HG03442 (cell line): ENCODE data around the gene RUVBL2.

Experiments used
- ATAC-seq: cut with Tn5 transposase; IDR thresholded peaks from one replicate; pipeline ENCODE4 v1.9.1; 2021; ENCODE audit warnings: mild to moderate bottlenecking, moderate library complexity; ENCODE audit not compliant: unreplicated experiment

The RUVBL2 gene

DNA sequence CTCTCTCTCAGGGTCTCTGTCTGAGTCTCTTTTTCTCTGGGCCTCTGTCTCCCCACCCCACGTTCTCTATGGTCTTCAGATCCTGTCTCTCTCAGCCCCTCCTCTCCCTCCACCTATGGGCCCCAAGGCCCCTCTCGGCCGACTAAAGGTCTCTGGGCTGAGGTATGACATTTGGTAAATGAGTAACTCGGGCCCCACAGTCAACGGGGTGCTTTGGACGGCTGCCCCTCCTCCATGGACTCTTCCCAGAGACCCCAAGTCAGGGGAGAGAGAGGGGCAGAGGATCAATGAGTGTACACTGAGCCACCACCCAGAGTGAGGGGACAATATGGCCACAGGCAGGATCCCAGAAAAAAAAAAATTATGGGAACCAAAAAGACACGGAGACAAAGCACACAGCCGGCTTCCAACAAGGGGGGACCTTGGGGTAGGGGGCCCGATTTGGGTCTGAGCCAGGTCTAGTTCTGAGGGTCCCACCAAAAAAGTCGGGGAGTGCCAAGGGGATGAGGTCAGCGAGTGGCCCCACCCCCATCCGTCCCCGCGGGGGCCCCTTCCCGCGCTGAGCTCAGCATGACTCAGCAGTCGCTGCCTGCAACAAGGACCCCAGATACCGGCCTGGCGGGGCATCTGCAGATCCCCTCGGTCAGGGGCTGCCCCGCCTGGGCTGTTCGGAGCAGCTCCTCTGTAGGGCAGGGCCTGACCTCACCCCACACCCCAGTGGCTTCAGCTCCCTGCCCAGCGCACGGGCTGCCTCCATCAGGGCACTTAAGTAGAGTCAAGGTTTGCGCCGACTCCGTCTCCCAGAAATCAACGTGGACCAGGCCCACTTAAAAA, 30.1 kb upstream of the RUVBL2 start:
- no peak for ATAC-seq

DNA sequence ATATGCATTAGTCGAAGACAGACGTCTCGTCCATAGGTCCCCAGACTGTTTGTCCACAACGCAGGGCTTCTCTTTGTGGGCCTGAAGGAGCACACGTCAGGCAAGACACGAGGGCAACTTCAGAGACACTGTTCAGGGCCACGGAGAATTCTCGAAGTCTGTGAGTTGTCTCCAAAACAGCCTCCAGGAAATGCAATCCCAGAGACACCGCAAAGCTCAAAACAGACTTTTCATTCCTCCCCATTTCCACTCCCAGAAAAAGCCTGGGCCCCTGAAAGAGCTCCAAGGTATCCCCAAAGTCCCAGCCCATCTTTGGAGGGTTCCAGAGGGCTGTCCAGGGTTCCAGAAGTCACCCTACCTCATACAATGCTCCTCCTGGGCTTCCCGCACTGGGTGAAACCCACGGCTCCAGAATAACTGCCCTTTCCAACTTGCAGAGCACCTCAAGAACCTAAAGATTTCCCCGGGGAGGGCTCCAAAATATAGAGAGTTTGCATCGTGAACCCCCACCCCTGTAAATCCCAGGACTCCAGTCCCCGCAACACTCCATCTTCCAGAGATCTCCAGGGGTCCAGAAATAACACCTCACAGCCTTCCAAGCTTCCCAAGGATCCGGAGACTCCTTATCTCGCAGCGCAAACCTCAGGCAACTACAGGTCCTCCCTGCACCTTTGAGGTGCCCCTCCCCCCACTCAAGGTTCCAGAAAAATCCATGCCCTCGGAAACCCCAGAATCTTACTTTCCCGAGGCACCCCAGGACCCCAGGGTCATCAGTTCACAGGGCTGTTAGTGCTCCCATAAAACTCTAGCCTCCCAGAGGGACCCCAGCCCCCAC, 29.3 kb upstream of the RUVBL2 start:
- ATAC-seq, result no peak

DNA sequence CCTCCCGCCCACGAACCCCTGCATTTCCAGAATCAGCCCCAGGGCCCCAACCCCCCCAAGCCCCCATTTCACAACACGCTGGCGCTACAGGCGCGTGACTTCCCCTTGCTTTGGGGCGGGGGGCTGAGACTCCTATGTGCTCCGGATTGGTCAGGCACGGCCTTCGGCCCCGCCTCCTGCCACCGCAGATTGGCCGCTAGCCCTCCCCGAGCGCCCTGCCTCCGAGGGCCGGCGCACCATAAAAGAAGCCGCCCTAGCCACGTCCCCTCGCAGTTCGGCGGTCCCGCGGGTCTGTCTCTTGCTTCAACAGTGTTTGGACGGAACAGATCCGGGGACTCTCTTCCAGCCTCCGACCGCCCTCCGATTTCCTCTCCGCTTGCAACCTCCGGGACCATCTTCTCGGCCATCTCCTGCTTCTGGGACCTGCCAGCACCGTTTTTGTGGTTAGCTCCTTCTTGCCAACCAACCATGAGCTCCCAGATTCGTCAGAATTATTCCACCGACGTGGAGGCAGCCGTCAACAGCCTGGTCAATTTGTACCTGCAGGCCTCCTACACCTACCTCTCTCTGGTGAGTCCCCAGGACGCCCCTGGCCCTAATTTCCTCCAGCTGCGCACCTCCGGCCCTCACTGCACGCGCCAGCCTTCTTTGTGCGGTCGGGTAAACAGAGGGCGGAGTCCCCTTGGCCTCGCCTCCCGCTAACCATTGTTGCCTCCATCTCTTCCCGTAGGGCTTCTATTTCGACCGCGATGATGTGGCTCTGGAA, 28.5 kb upstream of the RUVBL2 start, which contains the start of gene FTL:
TSS of gene FTL (plus strand) at position 270 of the 766 bp plus-strand sequence. CDS start at position 469, 199 bp downstream.
- ATAC-seq, result peak; percentile 66

DNA sequence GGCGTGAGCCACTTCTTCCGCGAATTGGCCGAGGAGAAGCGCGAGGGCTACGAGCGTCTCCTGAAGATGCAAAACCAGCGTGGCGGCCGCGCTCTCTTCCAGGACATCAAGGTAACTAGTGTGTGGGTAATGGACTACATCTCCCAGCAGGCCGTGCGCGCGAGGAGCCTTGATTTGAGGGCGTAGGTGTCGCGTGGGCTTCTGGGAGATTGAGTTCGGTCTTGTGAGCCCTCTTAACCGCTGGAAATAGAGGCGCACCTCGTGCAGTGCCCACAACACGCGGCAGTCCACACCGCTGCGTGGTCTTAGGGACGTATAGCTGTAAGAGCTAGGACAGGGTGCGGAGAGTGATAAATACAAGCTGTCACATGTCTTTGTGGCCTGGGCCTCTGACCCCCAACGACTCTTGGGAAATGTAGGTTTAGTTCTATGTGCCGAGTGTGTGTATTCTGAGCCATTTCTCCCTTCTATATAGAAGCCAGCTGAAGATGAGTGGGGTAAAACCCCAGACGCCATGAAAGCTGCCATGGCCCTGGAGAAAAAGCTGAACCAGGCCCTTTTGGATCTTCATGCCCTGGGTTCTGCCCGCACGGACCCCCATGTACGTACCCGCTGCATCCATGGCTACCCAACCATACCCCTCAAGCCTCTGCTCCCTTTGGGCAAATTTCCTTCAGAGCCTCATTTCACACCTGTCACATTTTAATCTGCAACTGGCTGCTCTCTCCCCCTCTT, 27.7 kb upstream of the RUVBL2 start:
- ATAC-seq, result peak; percentile 20

DNA sequence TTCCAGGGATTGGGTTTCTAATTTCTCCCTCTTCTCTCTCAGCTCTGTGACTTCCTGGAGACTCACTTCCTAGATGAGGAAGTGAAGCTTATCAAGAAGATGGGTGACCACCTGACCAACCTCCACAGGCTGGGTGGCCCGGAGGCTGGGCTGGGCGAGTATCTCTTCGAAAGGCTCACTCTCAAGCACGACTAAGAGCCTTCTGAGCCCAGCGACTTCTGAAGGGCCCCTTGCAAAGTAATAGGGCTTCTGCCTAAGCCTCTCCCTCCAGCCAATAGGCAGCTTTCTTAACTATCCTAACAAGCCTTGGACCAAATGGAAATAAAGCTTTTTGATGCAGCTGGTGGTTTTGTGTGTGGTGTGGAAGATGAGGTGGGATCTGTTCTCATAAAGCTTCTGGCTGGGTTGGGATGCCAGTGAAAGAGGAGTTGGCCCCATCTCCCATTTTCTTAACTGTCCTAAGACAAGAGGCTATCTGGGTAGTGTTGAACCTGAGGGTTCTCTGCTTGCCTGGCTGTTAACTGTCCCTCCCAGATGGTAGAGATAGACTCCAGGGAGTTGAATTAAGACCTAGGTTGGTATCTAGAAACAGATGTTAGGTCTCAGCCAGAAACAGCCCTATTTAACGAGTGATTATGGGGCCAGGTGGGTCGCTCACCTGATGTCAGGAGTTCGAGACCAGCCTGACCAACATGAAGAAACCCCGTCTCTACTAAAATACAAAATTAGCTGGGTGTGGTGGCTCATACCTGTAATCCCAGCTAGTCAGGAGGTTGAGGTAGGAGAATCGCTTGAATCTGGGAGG, 26.9 kb upstream of the RUVBL2 start:
- no peak for ATAC-seq

DNA sequence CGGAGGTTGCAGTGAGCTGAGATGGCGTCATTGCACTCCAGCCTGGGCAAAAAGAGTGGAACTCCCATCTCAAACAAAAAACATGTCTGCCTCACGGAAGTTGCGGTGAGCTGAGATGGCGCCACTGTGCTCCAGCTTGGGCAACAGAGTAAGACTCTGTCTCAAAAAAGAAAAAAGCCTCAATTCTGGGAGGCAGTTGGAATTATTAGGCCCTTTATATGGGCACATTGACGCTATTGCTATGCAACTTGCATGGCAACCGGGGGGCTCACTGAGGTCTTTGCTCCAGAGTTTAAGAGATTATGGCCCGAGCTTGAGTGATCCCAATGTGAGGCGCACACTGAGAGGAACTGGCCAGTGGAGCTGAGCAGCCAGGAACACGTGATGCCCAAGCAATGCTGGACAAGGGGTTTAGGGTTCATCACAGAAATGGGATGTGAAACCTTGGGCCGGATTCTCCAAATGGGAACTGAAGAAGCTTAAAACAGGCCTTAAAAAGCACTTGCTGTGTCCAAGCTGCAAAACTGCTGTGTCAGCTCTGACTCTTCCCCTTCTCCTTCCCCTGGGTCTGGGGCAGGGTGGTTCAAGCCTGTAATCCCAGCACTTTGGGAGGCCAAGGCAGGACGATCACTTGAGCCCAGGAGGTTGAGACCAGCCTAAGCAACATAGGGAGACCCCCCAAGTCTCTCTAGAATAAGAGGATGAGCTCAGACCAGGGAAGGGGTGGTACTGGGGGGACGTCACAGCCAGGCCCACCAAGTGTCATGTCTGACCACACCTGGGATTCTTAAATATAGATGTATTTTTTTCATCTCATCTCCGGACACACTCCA, 26.1 kb upstream of the RUVBL2 start:
- no peak for ATAC-seq

DNA sequence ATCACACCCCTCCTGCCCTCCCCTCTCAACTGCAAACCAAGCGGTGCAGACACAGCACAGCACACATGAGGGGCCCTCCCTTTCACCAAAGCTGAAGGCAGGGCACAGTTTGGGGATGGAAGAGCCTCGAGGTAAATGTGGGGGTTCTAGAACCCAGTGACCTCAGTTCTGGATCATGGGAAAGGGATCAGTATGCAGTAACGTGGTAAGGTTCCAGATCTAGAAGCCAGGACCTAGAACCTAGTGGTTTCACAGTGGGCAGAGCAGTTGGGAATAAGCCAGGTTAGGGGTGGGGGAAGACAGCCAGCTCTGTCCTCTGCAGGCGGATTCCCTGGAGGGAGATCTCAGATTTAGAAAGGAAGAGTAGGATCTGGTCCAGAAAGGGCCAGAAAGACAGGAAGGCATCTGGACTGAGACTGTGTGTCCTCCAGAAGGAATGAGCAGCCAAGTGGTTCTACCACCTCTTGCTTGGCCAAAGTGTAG, 25.5 kb upstream of the RUVBL2 start:
- ATAC-seq, result no peak

DNA sequence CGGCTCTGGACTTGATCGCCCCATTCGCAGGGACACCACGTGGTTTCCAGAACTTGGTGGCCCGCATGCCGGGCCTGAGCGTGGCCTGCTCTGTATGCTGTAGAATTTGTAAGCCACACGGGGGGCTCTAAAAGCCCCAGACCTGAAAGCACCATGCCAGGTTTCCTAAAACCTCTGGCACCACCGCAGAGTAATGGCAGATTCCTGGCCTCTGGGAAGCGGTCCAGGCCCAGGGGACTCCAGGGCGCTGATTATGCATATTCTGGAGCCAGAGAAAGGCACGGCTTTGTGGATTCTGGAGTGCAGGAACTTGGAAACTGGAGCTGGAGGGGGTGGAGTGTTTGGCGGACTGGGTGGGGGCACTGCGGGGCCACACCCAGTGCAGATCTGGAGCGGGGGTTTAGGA, 24.9 kb upstream of the RUVBL2 start:
- ATAC-seq, result no peak

DNA sequence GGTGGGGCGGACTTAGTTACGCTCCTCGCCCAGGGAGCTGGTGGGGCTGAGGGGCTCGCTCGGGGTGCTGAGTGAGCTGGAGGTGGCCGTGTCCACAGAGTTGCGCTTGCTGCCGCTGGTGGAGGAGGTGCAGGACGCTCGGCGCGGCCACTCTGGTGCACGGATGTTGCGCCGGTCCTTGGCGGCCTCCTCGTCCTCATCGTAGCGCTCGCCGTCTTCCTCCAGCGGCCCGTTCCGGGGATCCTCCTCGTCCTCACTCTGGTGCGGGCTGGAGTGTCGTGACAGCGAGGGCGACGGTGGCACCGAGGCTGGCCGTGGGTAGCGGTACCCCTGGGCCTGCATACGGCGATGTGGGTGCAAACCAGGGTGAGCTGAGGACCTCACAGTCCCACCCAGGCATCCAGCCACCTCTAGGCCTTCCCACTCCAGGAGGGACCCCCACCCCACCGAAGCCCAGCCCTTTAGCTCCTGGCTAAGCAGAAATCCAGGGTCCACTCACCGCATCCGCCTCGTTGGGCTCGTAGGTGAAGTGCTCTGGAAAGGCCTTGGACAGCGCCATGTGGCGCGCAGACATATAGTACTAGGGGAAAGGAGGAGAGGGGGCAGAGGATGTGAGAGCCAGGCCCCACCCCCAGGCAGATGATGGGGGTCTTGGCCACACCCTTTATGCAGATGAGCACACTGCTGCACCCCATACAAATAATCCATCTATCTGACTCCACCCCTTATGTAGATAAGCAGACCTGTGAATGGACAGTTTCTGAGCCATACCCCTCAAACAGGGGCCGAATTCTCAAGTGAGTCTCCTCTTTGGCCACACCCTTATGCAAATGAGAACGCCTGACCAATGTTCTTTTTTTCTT, 24.2 kb upstream of the RUVBL2 start:
- no peak for ATAC-seq

DNA sequence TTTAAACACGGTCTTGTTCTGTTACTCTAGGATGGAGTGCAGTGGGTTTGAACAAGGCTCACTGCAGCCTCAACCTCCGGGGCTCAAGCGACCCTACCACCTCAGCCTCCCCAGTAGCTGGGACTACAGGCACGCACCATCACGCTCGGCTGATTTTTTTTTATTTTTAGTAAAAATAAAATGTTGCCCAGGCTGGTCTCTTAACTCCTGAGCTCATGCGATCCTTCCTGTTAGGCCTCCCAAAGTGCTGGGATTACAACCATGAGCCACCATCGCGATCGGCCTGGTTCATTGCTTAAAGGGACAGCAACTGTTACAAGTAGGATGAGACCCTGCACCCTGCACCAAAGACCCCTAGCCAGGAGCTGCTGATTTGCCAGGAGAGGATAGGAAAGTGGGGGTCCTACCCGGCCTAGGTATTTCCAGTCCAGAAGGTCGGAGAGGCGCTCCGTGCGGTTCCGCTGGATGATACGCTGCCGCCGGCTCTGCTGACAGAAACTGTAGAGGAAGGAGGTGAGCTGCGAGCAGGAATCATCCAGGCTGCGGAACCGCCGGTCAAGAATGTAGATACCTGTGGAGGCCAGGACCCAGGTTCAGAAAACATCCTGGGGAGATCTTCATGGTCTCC, 23.4 kb upstream of the RUVBL2 start:
- ATAC-seq, result no peak

DNA sequence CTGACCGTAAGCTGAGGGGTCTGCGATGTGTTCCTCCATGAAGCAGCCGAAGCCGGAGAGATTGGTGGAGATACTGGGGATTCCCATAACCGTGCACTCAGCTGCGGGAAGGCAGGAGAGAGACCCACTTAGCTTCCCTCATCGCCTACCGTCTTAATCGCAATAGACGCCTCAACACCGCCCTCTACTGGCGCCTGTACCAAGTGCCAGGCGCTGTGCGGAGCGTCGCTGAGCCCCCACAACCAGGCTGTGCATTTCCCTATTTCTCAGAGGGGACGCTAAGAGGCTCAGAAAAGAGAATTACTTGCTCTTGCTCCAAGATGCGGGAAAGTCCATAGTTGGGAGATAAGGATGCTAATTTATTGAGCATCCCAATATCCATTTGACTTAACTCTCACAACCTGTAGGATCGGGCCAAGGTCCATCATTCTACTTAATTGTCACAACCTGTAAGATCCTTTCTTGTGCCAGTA, 22.7 kb upstream of the RUVBL2 start:
- no peak for ATAC-seq

DNA sequence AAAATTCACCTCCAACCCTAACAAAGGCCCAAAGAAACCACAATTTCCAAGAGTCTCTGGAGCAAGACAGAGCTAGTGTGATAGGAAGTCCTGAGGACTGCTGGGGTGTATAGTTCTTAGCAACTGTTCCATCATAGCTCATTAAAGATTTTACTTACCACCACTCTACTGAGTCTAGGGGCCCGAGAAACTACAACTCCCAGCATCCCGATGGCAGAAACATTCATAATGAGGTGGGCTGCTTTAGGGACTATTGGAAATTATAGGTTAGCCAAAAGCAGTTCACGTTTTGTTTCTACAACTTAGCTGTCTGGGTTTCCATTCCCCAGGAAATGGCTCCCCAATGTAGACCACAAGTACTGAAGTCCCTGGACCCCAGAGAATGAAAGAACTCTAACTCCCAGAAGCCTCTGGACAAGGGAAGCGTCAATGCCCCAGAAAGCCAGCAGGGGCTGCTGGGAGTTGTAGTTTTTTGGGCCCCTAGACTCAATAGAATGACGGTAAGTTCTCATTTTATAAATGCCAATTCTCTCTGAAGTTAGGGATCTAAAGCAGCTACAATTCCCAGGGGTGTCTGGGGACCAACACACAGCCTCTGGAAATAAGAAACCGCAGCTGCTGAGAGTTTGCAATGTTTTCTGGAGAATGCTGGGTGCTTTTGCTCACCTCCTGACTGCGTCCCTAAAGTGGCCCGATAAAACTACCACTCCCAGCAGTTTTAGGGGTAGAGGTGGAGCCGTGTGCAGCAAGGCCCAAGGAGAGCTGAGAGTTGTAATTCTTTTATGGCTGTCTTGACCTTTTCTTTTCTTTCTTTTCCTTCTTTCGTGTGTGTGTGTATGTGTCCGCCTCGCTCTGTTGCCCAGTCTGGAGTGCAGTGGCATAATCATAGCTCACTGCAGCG, 17.5 kb upstream of the RUVBL2 start:
- no peak for ATAC-seq

DNA sequence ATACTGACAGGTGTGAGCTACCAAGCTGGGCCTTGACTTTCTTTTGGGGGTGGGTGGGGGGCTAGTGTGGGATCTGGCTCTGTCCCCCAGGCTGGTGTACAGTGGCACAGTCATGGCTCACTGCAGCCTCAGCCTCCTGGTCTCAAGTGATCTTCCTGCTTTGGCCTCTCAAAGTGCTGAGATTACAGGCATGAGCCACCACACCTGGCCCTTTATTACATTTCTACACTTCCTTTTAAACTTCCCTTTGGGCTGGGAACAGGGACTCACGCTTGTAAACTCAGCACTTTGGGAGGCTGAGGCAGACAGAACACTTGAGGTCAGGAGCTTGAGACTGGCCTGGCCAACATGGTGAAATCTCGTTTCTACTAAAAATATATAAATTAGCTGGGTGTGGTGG, 16.6 kb upstream of the RUVBL2 start:
- no peak for ATAC-seq

DNA sequence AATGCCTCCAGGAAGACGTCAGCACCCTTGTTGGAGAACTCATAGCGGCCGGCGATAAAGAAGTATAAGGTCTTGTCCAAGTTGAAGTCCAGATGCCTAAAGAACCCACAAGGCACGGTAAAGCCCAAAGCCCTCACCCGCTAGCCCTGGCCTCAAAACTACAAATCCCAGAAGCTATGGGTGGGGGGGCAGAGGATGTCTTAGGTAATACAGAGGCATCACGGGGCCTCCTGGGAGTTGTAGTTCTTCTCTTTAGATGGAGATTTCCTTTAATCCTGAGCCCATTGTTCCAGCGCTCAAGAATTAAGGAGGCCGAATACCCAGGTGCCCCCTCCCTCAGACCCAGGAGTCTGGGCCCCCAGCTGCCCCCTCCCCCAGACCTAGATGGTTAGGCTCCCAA, 11.4 kb upstream of the RUVBL2 start:
- no peak for ATAC-seq

DNA sequence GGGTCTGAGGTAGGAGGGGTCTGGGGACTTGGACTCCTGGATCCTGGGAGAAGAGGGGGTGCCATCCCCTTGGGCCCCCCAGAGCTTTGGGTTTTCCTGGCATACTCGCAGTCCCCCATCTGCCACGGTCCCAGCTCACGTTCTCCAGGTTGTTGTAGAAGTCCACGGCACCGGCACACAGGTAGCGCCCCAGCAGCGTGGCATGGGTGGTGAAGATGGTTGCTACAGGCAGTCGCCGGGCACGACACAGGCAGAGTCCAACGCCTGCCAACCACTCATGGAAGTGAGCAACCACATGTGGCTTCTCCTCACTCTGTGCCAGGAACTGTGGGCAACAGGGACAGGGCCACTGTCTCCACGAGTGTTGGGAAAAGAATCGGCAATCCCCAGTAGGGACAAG, 8.0 kb upstream of the RUVBL2 start:
- ATAC-seq, result no peak

DNA sequence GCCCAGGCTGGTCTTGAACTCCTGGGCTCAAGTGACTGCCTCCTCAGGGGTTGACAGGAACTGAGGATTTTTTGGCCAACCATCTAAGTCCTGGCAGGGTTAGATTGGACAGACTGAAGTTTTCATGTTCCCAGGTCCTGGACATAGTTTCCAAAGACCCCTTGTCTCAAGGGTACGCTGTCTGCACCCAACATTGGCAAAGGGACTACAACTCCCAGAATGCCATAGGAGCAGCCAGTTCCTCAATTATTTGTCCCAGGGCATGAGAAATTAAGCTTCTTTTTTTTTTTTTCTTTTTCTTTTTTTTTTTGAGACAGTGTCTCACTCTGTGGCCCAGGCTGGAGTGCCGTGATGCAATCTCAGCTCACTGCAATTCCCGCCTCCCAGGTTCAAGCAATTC, 7.5 kb upstream of the RUVBL2 start:
- ATAC-seq, result no peak
